MCF 10A (cell line): ENCODE results near the gene THOC7. TPM values are rescaled to one million over a fixed set of nuclear protein-coding genes. Genes with fewer than 3 reads are reported as not detected.

ENCODE experiments used
- BruUV-seq: library from RNA; stranded (reverse); fragments of 400-500 nt; replicated peaks from 2 replicates; lab custom pipeline; 2021; lab: Mats Ljungman, UMichigan
- CTCF ChIA-PET: fragments of 300-600 bp; sonication (Branson Sonifier 250); formaldehyde crosslinking; extraction: SDS; loops from one replicate; lab custom pipeline; 2021; ENCODE audit warnings: antibody characterized with exemption, inconsistent platforms; lab: Yijun Ruan, JAX
- POLR2A ChIA-PET: fragments of 300-600, 350-650 bp; sonication (Branson Sonifier 250); formaldehyde crosslinking; extraction: SDS; loops from one replicate; lab custom pipeline; 2020; ENCODE audit warnings: antibody characterized with exemption, inconsistent platforms; lab: Yijun Ruan, JAX
- DNase-seq: peaks from one replicate; pipeline ENCODE4 v3.0.0-alpha.2; 2018; ENCODE audit not compliant: unreplicated experiment
- H3K27ac Mint-ChIP-seq: one replicate; pipeline ENCODE4 v1.8.0; 2022; ENCODE audit warnings: mild to moderate bottlenecking, low read depth, mixed read lengths; ENCODE audit not compliant: unreplicated experiment
- H3K27me3 Mint-ChIP-seq: one replicate; pipeline ENCODE4 v1.8.0; 2022; ENCODE audit warnings: mixed read lengths; ENCODE audit not compliant: insufficient read depth, unreplicated experiment
- H3K36me3 Mint-ChIP-seq: one replicate; pipeline ENCODE4 v1.8.0; 2022; ENCODE audit warnings: mild to moderate bottlenecking, moderate library complexity, mixed read lengths; ENCODE audit not compliant: insufficient read depth, unreplicated experiment
- H3K4me1 Mint-ChIP-seq: one replicate; pipeline ENCODE4 v1.8.0; 2022; ENCODE audit warnings: mixed read lengths; ENCODE audit not compliant: insufficient read depth, unreplicated experiment
- H3K4me3 Mint-ChIP-seq: one replicate; pipeline ENCODE4 v1.8.0; 2022; ENCODE audit warnings: mild to moderate bottlenecking, moderate library complexity, mixed read lengths; ENCODE audit not compliant: unreplicated experiment
- H3K9me3 Mint-ChIP-seq: one replicate; pipeline ENCODE4 v1.8.0; 2022; ENCODE audit warnings: mixed read lengths; ENCODE audit not compliant: unreplicated experiment
- CTCF ChIP-seq: fragments of 200-600 bp; IDR thresholded peaks from one replicate; pipeline ENCODE4 v1.8.0; 2022; ENCODE audit warnings: antibody characterized with exemption, mild to moderate bottlenecking; ENCODE audit not compliant: unreplicated experiment
- intact Hi-C: fragments of 100-400 bp; cut with micrococcal nuclease; formaldehyde crosslinking; loops from 2 replicates; pipeline ENCODE4 v1.14.1; 2022
- total RNA-seq: library from RNA; stranded (reverse); gene quantifications from 2 replicates; pipeline ENCODE4 v1.2.3, GENCODE V29; 2022

Gene THOC7
- total RNA-seq, 1 experiment from 2014 or later = 117 TPM

DNA sequence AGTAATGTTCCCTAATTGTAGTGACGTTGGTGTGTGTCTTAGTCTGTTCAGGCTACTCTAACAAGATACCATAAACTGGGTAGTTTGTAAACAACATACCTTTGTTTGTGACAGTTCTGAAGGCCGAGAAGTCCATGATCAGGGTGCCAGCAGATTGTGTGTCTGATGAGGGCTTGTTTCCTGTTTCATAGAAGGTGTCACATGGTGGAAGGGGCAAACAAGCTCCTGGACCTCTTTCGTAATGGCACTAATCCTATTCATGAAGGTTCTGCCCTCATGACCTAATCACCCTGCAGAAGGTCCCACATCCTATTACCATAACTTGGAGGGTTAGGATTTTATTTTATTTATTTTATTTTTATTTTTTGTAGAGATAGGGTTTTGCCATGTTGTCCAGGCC lies 11.2 kb upstream of the THOC7 start:
- no peak for TF ChIP-seq CTCF
- H3K36me3 Mint-ChIP-seq = no peaks in the 10 kb centered on the region
- no peaks in the 10 kb centered on the region for H3K9me3 Mint-ChIP-seq
- H3K4me3 Mint-ChIP-seq = no peak overlapping the region
- CTCF ChIA-PET = interaction anchor here (0.7 to 1.3 kb wide), 5 partner anchors 9 to 634 kb away, joined by 3 to 4 read pairs (median 4); no protein-coding TSS in a partner anchor
- POLR2A ChIA-PET = interaction anchor here (1.1 to 3.1 kb wide), 2 partner anchors 11 to 37 kb away, joined by 3 to 13 read pairs; partner anchors contain the start of genes ATXN7 and THOC7
- H3K4me1 Mint-ChIP-seq = peaks cover 26% of the 10 kb centered on the region
- no peaks in the 10 kb centered on the region for H3K27me3 Mint-ChIP-seq
- H3K27ac Mint-ChIP-seq = no peak overlapping the region
- no TSS peak for BruUV-seq
- intact Hi-C loops = no loop called here
- DNase-seq = no peak

DNA sequence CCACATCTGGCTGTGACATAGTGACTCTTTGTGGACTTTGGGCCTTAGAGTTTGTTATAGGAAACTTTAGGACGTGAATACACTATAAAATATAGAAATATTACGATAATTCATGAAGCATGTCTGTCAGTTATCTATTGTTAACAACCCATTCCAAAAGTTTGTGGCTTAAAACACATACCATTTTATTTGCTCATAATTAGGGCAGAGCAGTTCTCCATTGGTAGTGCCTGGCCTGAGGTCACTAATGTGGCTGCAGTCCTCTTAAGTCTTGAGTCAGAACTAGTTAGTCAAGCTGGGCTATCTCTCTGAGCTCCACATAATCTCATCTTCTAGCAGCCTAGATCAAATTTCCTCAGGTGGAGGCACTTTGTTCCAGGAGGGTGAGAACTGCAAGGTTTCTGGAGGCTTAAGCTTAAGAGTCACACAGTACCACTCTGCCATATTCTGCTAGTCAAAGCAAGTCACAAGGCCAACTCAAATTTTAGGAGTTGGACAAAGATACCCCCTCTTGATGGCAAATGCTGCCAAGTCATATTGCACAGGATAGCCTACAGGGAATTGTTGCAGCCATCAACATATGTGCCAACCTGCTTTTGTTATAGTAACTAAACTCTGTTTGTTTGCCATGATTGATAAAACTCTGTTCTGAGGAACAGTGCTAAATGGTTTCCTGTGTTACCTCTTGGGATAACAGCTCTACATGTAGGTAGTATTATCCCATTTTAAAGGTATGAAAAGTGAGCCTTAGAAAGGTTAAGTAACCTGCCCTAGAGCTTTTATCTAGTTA lies 8.7 kb upstream of the THOC7 start:
- peak; percentile 57 for DNase-seq
- no peaks in the 10 kb centered on the region for H3K36me3 Mint-ChIP-seq
- ChIA-PET POLR2A (interaction anchor here (0.6 to 1.5 kb wide), 2 partner anchors 8 to 22 kb away, joined by 3 to 4 read pairs; no protein-coding TSS in a partner anchor), CTCF (interaction anchor here (0.5 kb wide), 1 partner anchor 26 kb away, joined by 7 read pairs; no protein-coding TSS in a partner anchor)
- no peaks in the 10 kb centered on the region for H3K27me3 Mint-ChIP-seq
- intact Hi-C loops = no loop called here
- BruUV-seq = no TSS peak
- H3K4me1 Mint-ChIP-seq = peaks cover 14% of the 10 kb centered on the region
- no peak overlapping the region for H3K4me3 Mint-ChIP-seq
- no peak for TF ChIP-seq CTCF
- H3K9me3 Mint-ChIP-seq = no peaks in the 10 kb centered on the region
- H3K27ac Mint-ChIP-seq = peak overlapping the region; percentile 6

- Mint-ChIP-seq H3K4me3 (no peak overlapping the region), H3K9me3 (no peaks in the 10 kb centered on the region), H3K36me3 (peaks cover 11% of the 10 kb centered on the region), H3K27ac (peak overlapping the region; percentile 13), H3K4me1 (peaks cover 14% of the 10 kb centered on the region), H3K27me3 (no peaks in the 10 kb centered on the region)
- intact Hi-C loops = no loop called here
- DNase-seq = no peak
- TF ChIP-seq CTCF = no peak
- no TSS peak for BruUV-seq
- CTCF ChIA-PET = interaction anchor here (1.0 to 1.6 kb wide), 2 partner anchors 8 to 614 kb away, joined by 3 to 6 read pairs; no protein-coding TSS in a partner anchor
- POLR2A ChIA-PET = interaction anchor here (1.0 to 1.3 kb wide), 2 partner anchors 27 to 41 kb away, joined by 3 to 4 read pairs; partner anchors contain the start of gene SCAANT1
These were observed 7.0 kb upstream of the THOC7 start for GRCh38 chr3:63870615-63871005.

- no peak for TF ChIP-seq CTCF
- no peak for DNase-seq
- Mint-ChIP-seq H3K27me3 (no peaks in the 10 kb centered on the region), H3K9me3 (no peaks in the 10 kb centered on the region), H3K4me1 (peaks cover 17% of the 10 kb centered on the region), H3K36me3 (peaks cover 11% of the 10 kb centered on the region), H3K4me3 (no peak overlapping the region), H3K27ac (peak overlapping the region; percentile 13)
- intact Hi-C loops = no loop called here
- ChIA-PET CTCF (interaction anchor here (1.0 to 1.6 kb wide), 3 partner anchors 8 to 614 kb away, joined by 3 to 6 read pairs (median 3); no protein-coding TSS in a partner anchor), POLR2A (interaction anchor here (1.0 to 1.3 kb wide), 2 partner anchors 28 to 42 kb away, joined by 3 to 4 read pairs; partner anchors contain the start of gene SCAANT1)
- BruUV-seq = no TSS peak
These were observed 6.5 kb upstream of the THOC7 start for GRCh38 chr3:63869940-63870614.
